GM21737 (cell line): ENCODE data around the gene TOR4A.

Experiments used
- ATAC-seq: cut with Tn5 transposase; IDR thresholded peaks from one replicate; pipeline ENCODE4 v1.9.1; 2021; ENCODE audit warnings: mild to moderate bottlenecking, moderate library complexity; ENCODE audit not compliant: unreplicated experiment

Gene TOR4A

DNA sequence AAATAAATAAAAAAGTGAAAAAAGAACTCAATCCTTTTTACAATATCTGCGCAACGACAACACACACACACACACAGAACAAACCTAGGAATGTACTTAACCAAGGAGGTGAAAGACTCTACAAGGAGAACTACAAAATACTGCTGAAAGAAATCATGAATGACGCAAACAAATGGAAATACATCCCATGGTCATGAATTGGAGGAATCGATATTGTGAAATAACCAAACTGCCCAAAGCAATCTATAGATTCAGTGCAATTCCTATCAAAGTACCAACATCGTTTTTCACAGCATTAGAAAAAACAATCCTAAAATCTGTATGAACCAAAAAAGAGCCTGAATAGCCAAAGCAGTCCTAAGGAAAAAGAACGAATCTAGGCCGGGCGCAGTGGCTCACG lies 54.4 kb downstream of the TOR4A start:
- no peak for ATAC-seq
